GM12874 (cell line): Measurements from ENCODE around the gene KMT2E.

Experiments
- TF ChIP-seq, protein P1 (sequence below): IDR thresholded peaks from 2 replicates; pipeline ENCODE4 v1.5.1; 2011; ENCODE audit warnings: low read depth, mild to moderate bottlenecking, control low read depth, low read length, moderate library complexity; ENCODE audit not compliant: insufficient read depth

KMT2E gene

DNA sequence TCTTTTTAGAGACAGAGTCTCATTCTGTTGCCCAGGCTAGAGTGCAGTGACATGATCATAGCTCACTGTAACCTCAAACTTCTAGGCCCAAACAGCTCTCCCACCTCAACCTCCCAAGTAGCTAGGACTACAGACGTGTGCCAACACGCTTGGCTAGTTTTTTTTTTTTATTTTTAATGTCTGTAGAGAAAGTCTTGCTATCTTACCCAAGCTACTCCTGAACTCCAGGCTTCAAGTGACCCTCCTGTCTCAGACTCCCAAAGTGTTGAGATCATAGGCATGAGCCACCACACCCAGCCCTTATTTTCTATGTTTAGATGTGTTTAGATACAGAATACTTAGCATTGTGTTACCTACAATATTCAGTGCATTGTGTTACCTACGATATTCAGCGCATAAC is 46.4 kb downstream of the KMT2E start:
- TF ChIP-seq, protein P1, sequence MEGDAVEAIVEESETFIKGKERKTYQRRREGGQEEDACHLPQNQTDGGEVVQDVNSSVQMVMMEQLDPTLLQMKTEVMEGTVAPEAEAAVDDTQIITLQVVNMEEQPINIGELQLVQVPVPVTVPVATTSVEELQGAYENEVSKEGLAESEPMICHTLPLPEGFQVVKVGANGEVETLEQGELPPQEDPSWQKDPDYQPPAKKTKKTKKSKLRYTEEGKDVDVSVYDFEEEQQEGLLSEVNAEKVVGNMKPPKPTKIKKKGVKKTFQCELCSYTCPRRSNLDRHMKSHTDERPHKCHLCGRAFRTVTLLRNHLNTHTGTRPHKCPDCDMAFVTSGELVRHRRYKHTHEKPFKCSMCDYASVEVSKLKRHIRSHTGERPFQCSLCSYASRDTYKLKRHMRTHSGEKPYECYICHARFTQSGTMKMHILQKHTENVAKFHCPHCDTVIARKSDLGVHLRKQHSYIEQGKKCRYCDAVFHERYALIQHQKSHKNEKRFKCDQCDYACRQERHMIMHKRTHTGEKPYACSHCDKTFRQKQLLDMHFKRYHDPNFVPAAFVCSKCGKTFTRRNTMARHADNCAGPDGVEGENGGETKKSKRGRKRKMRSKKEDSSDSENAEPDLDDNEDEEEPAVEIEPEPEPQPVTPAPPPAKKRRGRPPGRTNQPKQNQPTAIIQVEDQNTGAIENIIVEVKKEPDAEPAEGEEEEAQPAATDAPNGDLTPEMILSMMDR, result no peak

DNA sequence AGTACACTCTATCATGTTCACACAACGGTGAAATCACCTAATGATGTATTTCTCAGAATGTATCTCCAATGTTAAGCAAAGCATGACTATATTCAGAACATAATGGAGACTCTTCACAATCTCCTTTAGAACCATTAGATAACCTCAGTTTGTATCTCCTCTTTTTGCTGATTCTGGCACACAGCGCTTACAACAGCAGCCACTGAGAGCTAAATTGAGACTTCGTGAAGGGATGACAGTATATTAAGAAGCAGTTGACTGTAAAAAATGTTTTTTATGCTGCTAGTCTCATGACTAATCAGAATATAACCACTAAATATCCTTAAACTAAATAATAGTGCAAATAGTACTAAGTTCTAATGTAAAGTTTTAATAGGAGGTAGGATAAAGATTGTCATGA is 46.9 kb downstream of the KMT2E start:
- TF ChIP-seq, protein P1, result no peak

DNA sequence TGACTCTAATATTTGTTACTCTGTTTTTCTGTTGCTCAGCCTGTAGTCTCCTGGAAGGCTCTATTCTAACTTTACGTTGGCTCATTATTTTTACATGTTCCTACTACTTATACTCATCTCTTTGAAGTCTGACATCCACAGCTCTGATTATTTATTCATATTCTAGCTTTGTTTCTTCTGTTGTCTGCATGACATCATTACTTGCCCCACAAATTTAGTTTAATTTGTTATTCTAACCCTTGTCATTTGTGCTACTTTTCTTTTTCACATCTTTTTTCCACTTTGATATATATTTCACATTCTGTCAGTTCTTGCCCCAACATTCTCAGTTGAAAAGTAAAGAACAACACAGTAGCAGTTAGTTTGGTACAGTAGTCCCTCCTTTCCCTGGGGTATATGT is 51.1 kb downstream of the KMT2E start:
- TF ChIP-seq, protein P1, result no peak

DNA sequence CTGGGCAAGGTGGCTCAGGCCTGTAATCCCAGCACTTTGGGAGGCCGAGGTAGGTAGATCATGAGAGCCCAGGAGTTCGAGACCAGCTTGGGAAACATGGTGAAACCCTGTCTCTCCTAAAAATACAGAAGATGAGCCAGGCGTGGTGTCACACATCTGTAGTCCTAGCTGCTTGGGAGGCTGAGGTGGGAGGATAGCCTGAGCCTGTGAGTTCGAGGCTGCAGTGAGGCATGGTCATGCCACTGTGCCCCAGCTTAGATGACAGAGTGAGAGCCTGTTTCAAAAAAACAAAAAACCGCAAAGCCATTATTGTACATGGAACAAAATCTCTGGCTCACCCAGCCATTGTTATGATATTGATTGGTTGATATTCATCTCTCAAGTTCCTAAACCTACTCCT is 53.7 kb downstream of the KMT2E start:
- TF ChIP-seq, protein P1, result no peak

DNA sequence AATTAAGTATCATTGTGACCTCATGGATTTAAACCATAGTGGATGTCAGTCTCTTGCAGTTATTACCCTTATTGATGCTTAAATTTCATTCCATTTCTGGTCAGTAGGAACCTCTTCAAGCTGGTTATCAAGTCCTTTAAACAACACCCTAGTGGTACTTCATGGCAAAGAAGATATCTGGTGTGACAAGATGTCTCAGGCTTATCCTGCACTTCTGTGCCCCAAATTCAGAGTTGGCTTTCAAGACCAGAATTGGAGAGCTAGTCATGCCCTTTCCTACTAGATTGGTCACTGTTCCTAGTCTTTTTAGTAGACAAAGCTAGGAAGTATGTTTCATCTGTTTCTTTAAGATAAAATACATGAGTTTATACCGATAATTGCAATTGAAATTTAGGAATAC is 54.9 kb downstream of the KMT2E start:
- TF ChIP-seq, protein P1, result no peak

DNA sequence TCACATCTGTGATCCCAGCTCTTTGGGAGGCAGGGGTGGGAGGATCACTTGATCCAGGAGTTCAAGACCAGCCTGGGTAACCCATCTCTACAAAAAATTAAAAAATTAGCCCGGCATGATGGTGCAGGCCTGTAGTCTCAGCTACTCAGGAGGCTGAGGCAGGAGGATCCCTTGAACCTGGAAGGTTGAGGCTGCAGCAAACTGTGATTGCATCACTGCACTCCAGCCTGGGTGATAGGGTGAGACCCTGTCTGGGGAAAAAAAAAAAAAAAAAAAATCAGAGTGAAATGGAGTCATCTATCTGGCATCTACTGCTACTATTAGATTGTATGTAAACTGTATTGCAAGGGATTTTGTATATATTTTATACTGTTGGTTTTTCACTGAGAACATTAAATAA is 59.1 kb downstream of the KMT2E start:
- TF ChIP-seq, protein P1, result no peak

DNA sequence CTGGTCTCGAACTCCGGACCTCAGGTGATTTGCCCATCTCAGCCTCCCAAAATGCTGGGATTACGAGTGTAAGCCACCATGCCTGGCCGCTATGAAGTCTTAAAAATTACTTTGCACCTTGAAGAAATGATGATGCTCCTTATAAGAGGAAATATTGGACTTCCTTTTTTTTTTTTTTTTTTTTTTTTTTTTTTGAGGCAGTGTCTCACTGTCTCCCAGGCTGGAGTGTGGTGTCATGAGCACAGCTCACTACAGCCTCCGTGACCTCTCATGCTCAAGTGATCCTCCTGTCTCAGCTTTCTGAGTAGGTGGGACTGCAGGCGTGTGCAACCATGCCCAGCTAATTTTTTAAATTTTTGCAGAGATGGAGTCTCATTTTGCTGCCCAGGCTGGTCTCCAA is 65.3 kb downstream of the KMT2E start:
- TF ChIP-seq, protein P1, result no peak

DNA sequence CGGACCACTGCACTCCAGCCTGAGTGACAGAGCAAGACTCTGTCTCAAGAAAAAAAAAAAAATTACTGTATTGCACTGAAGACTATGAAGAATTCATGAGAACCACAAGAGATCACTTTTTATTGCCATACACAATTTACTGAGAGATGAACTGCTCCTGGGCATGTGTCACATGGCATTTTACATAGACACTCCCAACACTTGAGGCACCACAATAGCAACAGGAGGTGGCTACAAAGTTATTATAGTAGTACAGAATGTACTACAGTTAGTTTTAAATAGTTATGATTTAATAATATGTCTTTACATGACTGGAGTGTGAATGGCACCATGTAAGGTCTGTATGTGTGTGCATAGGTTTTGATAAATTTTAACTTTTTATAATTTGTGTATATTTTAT is 70.6 kb downstream of the KMT2E start:
- TF ChIP-seq, protein P1, result no peak
